ENCODE results near the gene ZG16B.
A peak's percentile ranks its signal among the peaks of the same experiment; 100 is the strongest.

Gene ZG16B

GRCh38 chr16:2865651-2866050 lies 35.5 kb downstream of the ZG16B start:
- no peak for DNase-seq (ENCODE audit: low read depth, low spot score)
- in situ Hi-C loops (cut with HindIII; ENCODE audit: low sequenced_read_pairs): no loop called here
- no peak overlapping the region for H3K4me3 ChIP-seq (ENCODE audit: low read depth, low read length)
- TF ChIP-seq CTCF (IDR thresholded peaks at IDR 0.05; ENCODE audit: low read depth, low read length): no peak

GRCh38 chr16:2866431-2866830 lies 36.3 kb downstream of the ZG16B start:
- DNase-seq (ENCODE audit: low read depth, low spot score): no peak
- no peak overlapping the region for H3K4me3 ChIP-seq (ENCODE audit: low read depth, low read length)
- in situ Hi-C loops (cut with HindIII; ENCODE audit: low sequenced_read_pairs): no loop called here
- TF ChIP-seq CTCF (IDR thresholded peaks at IDR 0.05; ENCODE audit: low read depth, low read length): no peak

- no peak for TF ChIP-seq CTCF (IDR thresholded peaks at IDR 0.05; ENCODE audit: low read depth, low read length)
- in situ Hi-C loops (cut with HindIII; ENCODE audit: low sequenced_read_pairs): no loop called here
- DNase-seq (ENCODE audit: low read depth, low spot score): no peak
- H3K4me3 ChIP-seq (ENCODE audit: low read depth, low read length): peak overlapping the region; percentile 62
These were observed 37.5 kb downstream of the ZG16B start for GRCh38 chr16:2867661-2867986.

- in situ Hi-C loops (cut with HindIII; ENCODE audit: low sequenced_read_pairs): no loop called here
- TF ChIP-seq CTCF (IDR thresholded peaks at IDR 0.05; ENCODE audit: low read depth, low read length): peak; percentile 96
- DNase-seq (ENCODE audit: low read depth, low spot score): peak; percentile 94
- H3K4me3 ChIP-seq (ENCODE audit: low read depth, low read length): peak overlapping the region; percentile 62
These were observed 38.1 kb downstream of the ZG16B start for GRCh38 chr16:2867987-2868789.

GRCh38 chr16:2871926-2872325 lies 41.8 kb downstream of the ZG16B start:
- no peak for DNase-seq (ENCODE audit: low read depth, low spot score)
- TF ChIP-seq CTCF (IDR thresholded peaks at IDR 0.05; ENCODE audit: low read depth, low read length): no peak
- in situ Hi-C loops (cut with HindIII; ENCODE audit: low sequenced_read_pairs): no loop called here
- H3K4me3 ChIP-seq (ENCODE audit: low read depth, low read length): no peak overlapping the region

GRCh38 chr16:2874032-2874911 lies 44.2 kb downstream of the ZG16B start:
- in situ Hi-C loops (cut with HindIII; ENCODE audit: low sequenced_read_pairs): no loop called here
- DNase-seq (ENCODE audit: low read depth, low spot score): no peak
- TF ChIP-seq CTCF (IDR thresholded peaks at IDR 0.05; ENCODE audit: low read depth, low read length): no peak
- H3K4me3 ChIP-seq (ENCODE audit: low read depth, low read length): no peak overlapping the region
